Adrenal gland (tissue), 12 donors: Measurements from ENCODE around the gene TMEM123. TPM values are rescaled to one million over a fixed set of nuclear protein-coding genes. Genes with fewer than 3 reads are reported as not detected.

Source experiments
- DNase-seq, 7 donors: peaks; one replicate each; pipeline ENCODE4 v3.0.0-alpha.2; 2019 to 2020
- H3K27ac ChIP-seq, 5 donors: fragments of 200-600 bp; sonication (generic) in 4 of 5; 1 replicate in 3 of 5; 2 replicates in 2 of 5; pipeline versions ENCODE4 v1.5.1 to v1.8.0; 2016 to 2020; ENCODE audit warnings: mild to moderate bottlenecking in 1 of 5
- H3K27me3 ChIP-seq: fragments of 200-600 bp; 2 replicates; pipeline ENCODE4 v1.8.0; 2021
- H3K36me3 ChIP-seq, 2 donors: fragments of 200-600 bp; replicated peaks in 1 of 2; 1 replicate in 1 of 2; 2 replicates in 1 of 2; pipeline versions ENCODE4 v1.5.1 to v1.8.0; 2018 to 2022
- H3K4me1 ChIP-seq, 2 donors: fragments of 200-600 bp; replicated peaks in 1 of 2; 1 replicate in 1 of 2; 2 replicates in 1 of 2; pipeline versions ENCODE4 v1.5.1 to v1.8.0; 2018 to 2021
- H3K4me3 ChIP-seq, 4 donors: fragments of 200-600 bp; sonication (generic) in 3 of 4; one replicate each; pipeline ENCODE4 v1.5.1; 2016 to 2018
- H3K9me3 ChIP-seq, 3 donors: fragments of 200-600 bp; sonication (generic) in 1 of 3; replicated peaks in 1 of 3; 1 replicate in 2 of 3; 2 replicates in 1 of 3; pipeline versions ENCODE4 v1.5.1 to v1.8.0; 2016 to 2021
- CTCF ChIP-seq, 6 experiments: fragments of 450-650 bp in 4 of 6; fragments of 200-600 bp in 2 of 6; sonication (generic) in 1 of 6; IDR thresholded peaks; 1 replicate in 5 of 6; 2 replicates in 1 of 6; pipeline versions ENCODE4 v1.5.1 to v1.8.0; 2016 to 2021; ENCODE audit warnings: antibody characterized with exemption in 6 of 6, mild to moderate bottlenecking in 2 of 6, moderate library complexity in 1 of 6
- POLR2A ChIP-seq, 2 donors: fragments of 450-650 bp; IDR thresholded peaks; one replicate each; pipeline ENCODE4 v1.6.1; 2017; ENCODE audit warnings: antibody characterized with exemption in 2 of 2, mild to moderate bottlenecking in 2 of 2, moderate library complexity in 1 of 2
- WGBS, 4 donors: extraction: QIAGEN DNeasy Blood & Tissue Kit in 2 of 4; methylation state at CpG; one replicate each; pipeline versions ENCODE4 v1.1.5 to v1.1.7; 2013 to 2017; 5-methylcytosine and 5-hydroxymethylcytosine counted together
- intact Hi-C, 2 donors: fragments of 100-400 bp; cut with DNase I; formaldehyde crosslinking; loops; one replicate each; pipeline versions ENCODE4 v1.14.1 to v1.15.0; 2022 to 2023
- polyA plus RNA-seq, 3 donors: library from polyadenylated mRNA; stranded (reverse); fragments of 200-250 nt in 2 of 3; fragments of 350-450 nt in 1 of 3; fragmentation: Illumina TruSeq in 1 of 3; extraction: RNeasy Lipid Tissue Mini Kit (QIAGEN cat#74804) in 1 of 3; gene quantifications; one replicate each; pipeline ENCODE4 v1.2.3, GENCODE V29; 2013 to 2014
- total RNA-seq, 9 donors: library from RNA; depleted of rRNA in 4 of 9; stranded (reverse); fragments of >200 nt in 4 of 9; fragments of 120-200 nt in 1 of 9; fragmentation: NEBNext Ultra II Directional in 1 of 9; extraction: Animal tissue kit (Norgen Biotek cat#: 25700) in 1 of 9; gene quantifications; one replicate each; pipeline versions ENCODE4 v1.1.0 to v1.2.4, GENCODE V29; 2013 to 2023
- donor health status: healthy with polysubstance abuse.
- donor health status: Bipolar disorder and iron deficiency.
- donor health status: DM: yes; HTN: yes; CAD: no.
- donor health status: DM: no; HTN: no; CAD: no.
- donor health status: DM: no; HTN: no; CAD: no.
- donor health status: DM: yes; HTN: yes; CAD: no.

The TMEM123 gene
- total and polyA plus RNA-seq, 12 donors = 19.2 to 284 (median 117) TPM

GRCh38 chr11:102468616-102469195 is 16.1 kb upstream of the TMEM123 start:
- H3K27ac ChIP-seq = no peak overlapping the region
- intact Hi-C loops = no loop called here
- H3K36me3 ChIP-seq = no peaks in the 10 kb centered on the region
- 67 to 75% (median 69%) methylated on average over 6 of the region's 6 CpGs for WGBS, 4 donors
- no peaks in the 10 kb centered on the region for H3K27me3 ChIP-seq
- no peak for DNase-seq
- no peak for TF ChIP-seq CTCF (IDR thresholded peaks at IDR 0.05)
- no peak for TF ChIP-seq POLR2A (IDR thresholded peaks at IDR 0.05)
- peaks cover 10 to 12% of the 10 kb centered on the region in 2 donors for H3K4me1 ChIP-seq
- no peaks in the 10 kb centered on the region for H3K9me3 ChIP-seq
- no peak overlapping the region for H3K4me3 ChIP-seq

GRCh38 chr11:102467853-102468580 is 15.5 kb upstream of the TMEM123 start:
- Histone ChIP-seq H3K27me3 (no peaks in the 10 kb centered on the region), H3K4me3 (no peak overlapping the region), H3K4me1 (peaks cover 10 to 12% of the 10 kb centered on the region in 2 donors), H3K36me3 (no peaks in the 10 kb centered on the region), H3K27ac (no peak overlapping the region), H3K9me3 (no peaks in the 10 kb centered on the region)
- intact Hi-C loops = no loop called here
- 83 to 91% (median 88%) methylated on average over 6 of the region's 6 CpGs for WGBS, 4 donors
- DNase-seq = no peak
- TF ChIP-seq CTCF (IDR thresholded peaks at IDR 0.05) (no peak), POLR2A (IDR thresholded peaks at IDR 0.05) (no peak)

- 86 to 97% (median 94%) methylated on average over 2 to 4 of the region's 4 CpGs for WGBS, 4 donors
- no peak for DNase-seq
- intact Hi-C loops = no loop called here
- Histone ChIP-seq H3K27ac (no peak overlapping the region), H3K4me3 (no peak overlapping the region), H3K9me3 (no peaks in the 10 kb centered on the region), H3K4me1 (peaks cover 10 to 12% of the 10 kb centered on the region in 2 donors), H3K27me3 (no peaks in the 10 kb centered on the region), H3K36me3 (no peaks in the 10 kb centered on the region)
- TF ChIP-seq POLR2A (IDR thresholded peaks at IDR 0.05) = no peak
- no peak for TF ChIP-seq CTCF (IDR thresholded peaks at IDR 0.05)
These were observed 14.6 kb upstream of the TMEM123 start for GRCh38 chr11:102467080-102467708.

GRCh38 chr11:102465696-102466095 is 13.1 kb upstream of the TMEM123 start:
- intact Hi-C loops = no loop called here
- H3K27ac ChIP-seq = no peak overlapping the region
- 63 to 71% (median 69%) methylated on average over 1 of the region's 1 CpG for WGBS, 4 donors

More at GRCh38 chr11:102465696-102466095, 13.1 kb upstream of the TMEM123 start:
- Histone ChIP-seq H3K9me3 (no peaks in the 10 kb centered on the region), H3K4me1 (peaks cover 10 to 12% of the 10 kb centered on the region in 2 donors), H3K4me3 (no peak overlapping the region), H3K27me3 (no peaks in the 10 kb centered on the region), H3K36me3 (no peaks in the 10 kb centered on the region)
- TF ChIP-seq CTCF (IDR thresholded peaks at IDR 0.05) = no peak
- no peak for TF ChIP-seq POLR2A (IDR thresholded peaks at IDR 0.05)
- DNase-seq = no peak
